ENCODE results near the gene B3GALT4. TPM values are rescaled to one million over a fixed set of nuclear protein-coding genes. Genes with fewer than 3 reads are reported as not detected.
"Not testable (repeated sequence)": the region's sequence is repeated elsewhere in the genome, so short reads cannot be mapped to it uniquely, and the experiment has no call there.

B3GALT4 gene
- total RNA-seq, 1 donor from 2014 or later, result 6.5 TPM

GRCh38 chr6:33272275-33273128 is 4.4 kb upstream of the B3GALT4 start:
- peak overlapping the region; percentile 94 for H3K4me3 Mint-ChIP-seq (ENCODE audit: unreplicated experiment)
- TF ChIP-seq CTCF (IDR thresholded peaks at IDR 0.05), result no peak
- no peak for DNase-seq (ENCODE audit: low spot score)
- no peaks in the 10 kb centered on the region for H3K27me3 Mint-ChIP-seq (ENCODE audit: low read depth)
- H3K9me3 Mint-ChIP-seq (ENCODE audit: low read depth), result no peaks in the 10 kb centered on the region
- H3K36me3 Mint-ChIP-seq (ENCODE audit: low read depth), result peaks cover 29% of the 10 kb centered on the region
- H3K4me1 Mint-ChIP-seq (ENCODE audit: low read depth), result peaks cover 63% of the 10 kb centered on the region
- peak overlapping the region; percentile 100 for H3K27ac Mint-ChIP-seq (ENCODE audit: unreplicated experiment)

- Mint-ChIP-seq H3K27me3 (ENCODE audit: low read depth) (no peaks in the 10 kb centered on the region), H3K4me3 (ENCODE audit: unreplicated experiment) (peak overlapping the region; percentile 94), H3K36me3 (ENCODE audit: low read depth) (peaks cover 25% of the 10 kb centered on the region), H3K4me1 (ENCODE audit: low read depth) (peaks cover 67% of the 10 kb centered on the region), H3K27ac (ENCODE audit: unreplicated experiment) (peak overlapping the region; percentile 100), H3K9me3 (ENCODE audit: low read depth) (no peaks in the 10 kb centered on the region)
- no peak for DNase-seq (ENCODE audit: low spot score)
- no peak for TF ChIP-seq CTCF (IDR thresholded peaks at IDR 0.05)
These were observed 3.6 kb upstream of the B3GALT4 start for GRCh38 chr6:33273129-33273923.

GRCh38 chr6:33273924-33274902 is 2.7 kb upstream of the B3GALT4 start:
- DNase-seq (ENCODE audit: low spot score), result no peak
- Mint-ChIP-seq H3K9me3 (ENCODE audit: low read depth) (no peaks in the 10 kb centered on the region), H3K36me3 (ENCODE audit: low read depth) (peaks cover 23% of the 10 kb centered on the region), H3K27ac (ENCODE audit: unreplicated experiment) (peak overlapping the region; percentile 100), H3K4me3 (ENCODE audit: unreplicated experiment) (peak overlapping the region; percentile 94), H3K27me3 (ENCODE audit: low read depth) (no peaks in the 10 kb centered on the region), H3K4me1 (ENCODE audit: low read depth) (peaks cover 67% of the 10 kb centered on the region)
- no peak for TF ChIP-seq CTCF (IDR thresholded peaks at IDR 0.05)

- peak overlapping the region; percentile 78 for H3K27ac Mint-ChIP-seq (ENCODE audit: unreplicated experiment)
- DNase-seq (ENCODE audit: low spot score), result not testable (repeated sequence)
These were observed 935 bp upstream of the B3GALT4 start for GRCh38 chr6:33275795-33276580.

GRCh38 chr6:33276581-33276863 is 401 bp upstream of the B3GALT4 start:
- H3K36me3 Mint-ChIP-seq (ENCODE audit: low read depth), result peaks cover 24% of the 10 kb centered on the region
- no peak for DNase-seq (ENCODE audit: low spot score)

More at GRCh38 chr6:33275795-33276580, 935 bp upstream of the B3GALT4 start:
- Mint-ChIP-seq H3K4me3 (ENCODE audit: unreplicated experiment) (peak overlapping the region; percentile 73), H3K36me3 (ENCODE audit: low read depth) (peaks cover 24% of the 10 kb centered on the region), H3K4me1 (ENCODE audit: low read depth) (peaks cover 57% of the 10 kb centered on the region)
- H3K27me3 Mint-ChIP-seq (ENCODE audit: low read depth); H3K9me3 Mint-ChIP-seq (ENCODE audit: low read depth): not testable (repeated sequence)

More at GRCh38 chr6:33276581-33276863, 401 bp upstream of the B3GALT4 start:
- Mint-ChIP-seq H3K4me3 (ENCODE audit: unreplicated experiment) (peak overlapping the region; percentile 73), H3K27ac (ENCODE audit: unreplicated experiment) (peak overlapping the region; percentile 78), H3K4me1 (ENCODE audit: low read depth) (peaks cover 53% of the 10 kb centered on the region), H3K27me3 (ENCODE audit: low read depth) (no peaks in the 10 kb centered on the region), H3K9me3 (ENCODE audit: low read depth) (no peaks in the 10 kb centered on the region)
- TF ChIP-seq CTCF (IDR thresholded peaks at IDR 0.05), result no peak
